GM23248 (cell line): ENCODE measurements around the gene IMPG1.

Source experiments
- EZH2 ChIP-seq: fragments of 200-600 bp; sonication (generic); IDR thresholded peaks from 2 replicates; pipeline ENCODE4 v1.6.1; 2018; ENCODE audit warnings: antibody characterized with exemption, mild to moderate bottlenecking; ENCODE audit not compliant: insufficient read depth, poor library complexity, severe bottlenecking
- EZH2phosphoT487 ChIP-seq: fragments of 200-600 bp; sonication (generic); IDR thresholded peaks from 2 replicates; pipeline ENCODE4 v1.6.1; 2018; ENCODE audit warnings: antibody characterized with exemption, moderate library complexity, mild to moderate bottlenecking, low read depth; ENCODE audit not compliant: insufficient read depth

DNA sequence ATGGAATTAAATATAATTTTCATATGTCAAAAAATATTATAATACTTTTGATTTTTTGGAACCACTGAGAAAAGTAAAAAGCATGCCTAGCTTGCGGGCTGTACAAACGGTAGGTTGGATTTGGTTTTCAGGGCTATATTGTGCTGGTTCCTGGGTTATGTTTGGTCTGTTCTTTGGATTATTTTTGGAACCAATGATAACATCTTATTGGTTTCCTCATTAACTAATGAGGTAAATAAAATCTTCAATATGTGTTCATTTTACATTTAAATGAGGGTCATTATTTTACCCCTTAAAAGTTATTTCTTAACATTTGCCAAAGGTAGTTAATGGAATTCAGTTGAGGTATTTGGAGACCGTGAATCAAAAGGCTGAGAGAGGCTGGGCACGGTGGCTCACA, 96.6 kb downstream of the IMPG1 start:
- TF ChIP-seq EZH2, result no peak
- no peak for TF ChIP-seq EZH2phosphoT487
